ENCODE measurements around the gene METTL24. TPM values are rescaled to one million over a fixed set of nuclear protein-coding genes. Genes with fewer than 3 reads are reported as not detected.

The METTL24 gene
- total RNA-seq, 1 experiment from 2014 or later = 0.61 TPM

- Histone ChIP-seq H3K4ac (ENCODE audit: low read depth, low read length) (no peak overlapping the region; the same call in 1 of the 2 replicates), H3K9ac (ENCODE audit: extremely low read depth, insufficient read length, low read length) (no peak overlapping the region), H2BK12ac (ENCODE audit: insufficient read length, low read depth, low read length) (no peak overlapping the region), H3K14ac (ENCODE audit: insufficient read depth, low read length) (no peak overlapping the region), H2BK20ac (ENCODE audit: low read depth, low read length, poor library complexity, severe bottlenecking) (no peak overlapping the region), H4K8ac (replicated peaks; ENCODE audit: insufficient read length, low read depth, low read length) (no peak overlapping the region), H3K4me1 (ENCODE audit: insufficient read depth, low read length) (no peaks in the 10 kb centered on the region; the same call in 1 of the 2 replicates), H3K56ac (ENCODE audit: insufficient read length, low read depth, low read length) (no peak overlapping the region), H3K23me2 (ENCODE audit: insufficient read length, low read depth, low read length, poor library complexity, severe bottlenecking) (no peaks in the 10 kb centered on the region), H3K4me2 (ENCODE audit: insufficient read depth, insufficient read length, low read length) (no peak overlapping the region), H3K9me3 (ENCODE audit: control insufficient read depth, low read depth, low read length) (no peaks in the 10 kb centered on the region), H2BK120ac (ENCODE audit: low read depth, low read length, poor library complexity, severe bottlenecking) (no peak overlapping the region), H3K79me1 (ENCODE audit: insufficient read depth, low read depth, low read length, poor library complexity, severe bottlenecking) (no peaks in the 10 kb centered on the region), H2BK5ac (ENCODE audit: insufficient read length, low read length) (no peak overlapping the region), H3K79me2 (ENCODE audit: insufficient read depth, low read length) (no peaks in the 10 kb centered on the region), H2BK15ac (ENCODE audit: low read depth, low read length) (no peak overlapping the region), H3K27ac (ENCODE audit: insufficient read length, low read depth, low read length) (peak overlapping the region; percentile 44), H3K27me3 (ENCODE audit: insufficient read depth, low read length) (no peaks in the 10 kb centered on the region), H2AK5ac (ENCODE audit: insufficient read length, low read length) (no peak overlapping the region), H3K18ac (ENCODE audit: insufficient read length, low read depth, low read length) (no peak overlapping the region), H3T11ph (ENCODE audit: low read length) (peak overlapping the region; percentile 43), H3K23ac (ENCODE audit: insufficient read length, low read depth, low read length) (no peak overlapping the region), H4K20me1 (ENCODE audit: control insufficient read depth, insufficient read depth, insufficient read length) (no peaks in the 10 kb centered on the region), H2AFZ (ENCODE audit: low read length) (no peak overlapping the region), H4K91ac (ENCODE audit: insufficient read length, low read depth, low read length) (no peak overlapping the region), H4K5ac (ENCODE audit: insufficient read length, low read depth, low read length) (no peak overlapping the region)
- H3K4me3 Mint-ChIP-seq = peak overlapping the region; percentile 1 to 38; a peak in 3 of 5 replicates
- no CpG with 5 or more reads among the region's 2 CpGs for WGBS (ENCODE audit: extremely low coverage, insufficient read length, low lambda C conversion rate)
- no peaks in the 10 kb centered on the region for H3K36me3 Mint-ChIP-seq (ENCODE audit: insufficient read depth in 1 of 3, low read depth in 3 of 3)
- peak overlapping the region; percentile 90 to 94 (median 91); a peak in 6 of 7 replicates for H3K27ac Mint-ChIP-seq
- no peaks in the 10 kb centered on the region for H3K27me3 Mint-ChIP-seq (ENCODE audit: low read depth)
- DNase-seq = no peak
- peaks cover 0 to 5% of the 10 kb centered on the region in 2 experiments; a peak in 2 of 5 replicates for H3K9me3 Mint-ChIP-seq
- no peak for TF ChIP-seq CTCF (conservative IDR thresholded peaks at IDR 0.05)
- H3K4me1 Mint-ChIP-seq = peaks cover 23 to 32% of the 10 kb centered on the region in 2 experiments
Observed at GRCh38 chr6:110269623-110270022, 88.5 kb downstream of the METTL24 start.

Data from H9 (cell line).